Activated B cell treated with CpG ODN at 0.5 μM for 24 hours (primary cell): Measurements from ENCODE around the gene LCN1. TPM values are rescaled to one million over a fixed set of nuclear protein-coding genes. Genes with fewer than 3 reads are reported as not detected.

Experiments used
- ATAC-seq: fragments of 200-7000 bp; cut with Tn5 transposase; one replicate; pipeline ENCODE4 v1.10.0; 2021; ENCODE audit warnings: low read depth, mild to moderate bottlenecking, moderate library complexity
- CTCF ChIA-PET: fragments of 350-600 bp; sonication (Branson Sonifier 250); formaldehyde crosslinking; loops from one replicate; lab custom pipeline; 2021; ENCODE audit warnings: antibody characterized with exemption; lab: Charles Lee
- POLR2A ChIA-PET: fragments of 350-600 bp; sonication (Branson Sonifier 250); formaldehyde crosslinking; loops from one replicate; lab custom pipeline; 2021; ENCODE audit warnings: antibody characterized with exemption; lab: Charles Lee
- DNase-seq: peaks from one replicate; pipeline ENCODE4 v3.0.0; 2022
- H3K27ac Mint-ChIP-seq: one replicate; pipeline ENCODE4 v1.8.0; 2020; ENCODE audit warnings: mixed read lengths
- H3K27me3 Mint-ChIP-seq: one replicate; pipeline ENCODE4 v1.8.0; 2021; ENCODE audit warnings: mixed read lengths
- H3K36me3 Mint-ChIP-seq: one replicate; pipeline ENCODE4 v1.8.0; 2021; ENCODE audit warnings: low read depth, mixed read lengths
- H3K4me1 Mint-ChIP-seq: one replicate; pipeline ENCODE4 v1.8.0; 2021; ENCODE audit warnings: mixed read lengths
- H3K4me3 Mint-ChIP-seq: one replicate; pipeline ENCODE4 v1.8.0; 2020; ENCODE audit warnings: mild to moderate bottlenecking, mixed read lengths
- H3K9me3 Mint-ChIP-seq: one replicate; pipeline ENCODE4 v1.8.0; 2020; ENCODE audit warnings: mixed read lengths
- intact Hi-C: fragments of 100-400 bp; cut with micrococcal nuclease; formaldehyde crosslinking; loops from one replicate; pipeline ENCODE4 v1.15.1; 2024
- total RNA-seq: library from RNA; stranded (reverse); gene quantifications from 2 replicates; pipeline ENCODE4 v1.2.3, GENCODE V29; 2022
- TF ChIP-seq, protein P1 (sequence below): fragments of 200-600 bp; IDR thresholded peaks from one replicate; pipeline ENCODE4 v1.8.0; 2022; ENCODE audit warnings: antibody characterized with exemption, mild to moderate bottlenecking

Gene LCN1
- total RNA-seq, 1 donor from 2014 or later: not detected

DNA sequence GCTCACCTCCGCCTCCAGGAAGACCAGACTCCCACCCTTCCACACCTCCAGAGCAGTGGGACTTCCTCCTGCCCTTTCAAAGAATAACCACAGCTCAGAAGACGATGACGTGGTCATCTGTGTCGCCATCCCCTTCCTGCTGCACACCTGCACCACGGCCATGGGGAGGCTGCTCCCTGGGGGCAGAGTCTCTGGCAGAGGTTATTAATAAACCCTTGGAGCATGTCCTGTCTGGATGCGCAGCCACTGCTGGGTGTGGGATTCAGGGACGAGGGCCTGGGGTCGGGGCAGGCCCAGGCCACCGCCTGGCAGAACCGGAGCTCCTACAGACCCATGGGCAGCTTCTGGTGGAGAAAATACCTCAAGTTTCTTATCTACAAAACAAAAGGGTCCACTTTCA is 45.3 kb downstream of the LCN1 start:
- intact Hi-C loops: no loop called here
- TF ChIP-seq, protein P1, sequence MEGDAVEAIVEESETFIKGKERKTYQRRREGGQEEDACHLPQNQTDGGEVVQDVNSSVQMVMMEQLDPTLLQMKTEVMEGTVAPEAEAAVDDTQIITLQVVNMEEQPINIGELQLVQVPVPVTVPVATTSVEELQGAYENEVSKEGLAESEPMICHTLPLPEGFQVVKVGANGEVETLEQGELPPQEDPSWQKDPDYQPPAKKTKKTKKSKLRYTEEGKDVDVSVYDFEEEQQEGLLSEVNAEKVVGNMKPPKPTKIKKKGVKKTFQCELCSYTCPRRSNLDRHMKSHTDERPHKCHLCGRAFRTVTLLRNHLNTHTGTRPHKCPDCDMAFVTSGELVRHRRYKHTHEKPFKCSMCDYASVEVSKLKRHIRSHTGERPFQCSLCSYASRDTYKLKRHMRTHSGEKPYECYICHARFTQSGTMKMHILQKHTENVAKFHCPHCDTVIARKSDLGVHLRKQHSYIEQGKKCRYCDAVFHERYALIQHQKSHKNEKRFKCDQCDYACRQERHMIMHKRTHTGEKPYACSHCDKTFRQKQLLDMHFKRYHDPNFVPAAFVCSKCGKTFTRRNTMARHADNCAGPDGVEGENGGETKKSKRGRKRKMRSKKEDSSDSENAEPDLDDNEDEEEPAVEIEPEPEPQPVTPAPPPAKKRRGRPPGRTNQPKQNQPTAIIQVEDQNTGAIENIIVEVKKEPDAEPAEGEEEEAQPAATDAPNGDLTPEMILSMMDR: no peak
- ChIA-PET POLR2A (no interaction called here), CTCF (no interaction called here)
- no peaks in the 10 kb centered on the region for H3K36me3 Mint-ChIP-seq
- H3K4me3 Mint-ChIP-seq: no peak overlapping the region
- no peak overlapping the region for H3K27ac Mint-ChIP-seq
- H3K9me3 Mint-ChIP-seq: peaks cover 6% of the 10 kb centered on the region
- no peak for ATAC-seq
- H3K27me3 Mint-ChIP-seq: peaks cover 15% of the 10 kb centered on the region
- no peak for DNase-seq
- H3K4me1 Mint-ChIP-seq: no peaks in the 10 kb centered on the region

DNA sequence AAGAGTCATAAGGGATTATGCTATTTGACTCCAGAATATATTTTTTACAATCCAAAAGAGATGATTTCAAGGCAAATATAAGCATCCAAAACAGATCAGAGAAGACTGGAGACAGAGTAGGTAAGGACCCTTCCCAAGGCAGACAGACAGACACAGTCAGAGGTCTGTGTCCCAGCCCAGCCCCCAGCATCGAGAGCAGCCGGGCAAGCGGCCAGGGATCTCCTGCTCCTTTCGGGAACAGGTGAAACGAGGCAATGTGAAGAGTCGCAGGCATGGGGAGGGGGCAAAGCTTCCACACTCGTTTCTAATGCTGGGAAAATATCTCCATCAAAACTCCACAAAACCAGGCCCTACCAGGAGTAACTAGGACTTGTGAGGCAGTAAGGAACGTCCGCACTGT is 46.1 kb downstream of the LCN1 start:
- ATAC-seq (no peak), DNase-seq (no peak)
- Mint-ChIP-seq H3K36me3 (no peaks in the 10 kb centered on the region), H3K9me3 (peaks cover 6% of the 10 kb centered on the region), H3K27me3 (peaks cover 15% of the 10 kb centered on the region), H3K4me3 (no peak overlapping the region), H3K27ac (no peak overlapping the region), H3K4me1 (no peaks in the 10 kb centered on the region)
- intact Hi-C loops: no loop called here
- ChIA-PET POLR2A (no interaction called here), CTCF (no interaction called here)
- TF ChIP-seq, protein P1: no peak

DNA sequence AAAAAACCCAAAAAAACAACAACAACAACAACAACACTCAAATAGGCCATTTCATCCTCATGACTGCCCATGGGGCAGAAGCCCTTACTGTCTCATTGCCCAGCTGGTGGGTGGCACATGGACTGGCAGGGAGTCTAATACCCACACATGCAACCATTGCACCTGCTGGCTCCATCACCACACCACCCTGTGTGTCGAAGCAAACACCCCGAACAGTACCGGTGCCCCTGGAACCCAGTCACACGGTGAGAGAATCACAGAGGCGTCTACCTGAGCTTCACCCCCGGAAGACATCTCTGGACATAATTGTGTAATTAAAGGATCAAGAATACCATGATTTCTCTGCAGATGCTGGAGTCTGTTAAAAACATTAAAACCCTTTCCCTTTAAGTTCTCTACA is 46.8 kb downstream of the LCN1 start:
- Mint-ChIP-seq H3K9me3 (peaks cover 6% of the 10 kb centered on the region), H3K27me3 (peaks cover 15% of the 10 kb centered on the region), H3K4me3 (no peak overlapping the region), H3K36me3 (no peaks in the 10 kb centered on the region), H3K4me1 (no peaks in the 10 kb centered on the region), H3K27ac (no peak overlapping the region)
- ChIA-PET POLR2A (no interaction called here), CTCF (no interaction called here)
- no peak for ATAC-seq
- TF ChIP-seq, protein P1: no peak
- DNase-seq: no peak
- intact Hi-C loops: no loop called here

DNA sequence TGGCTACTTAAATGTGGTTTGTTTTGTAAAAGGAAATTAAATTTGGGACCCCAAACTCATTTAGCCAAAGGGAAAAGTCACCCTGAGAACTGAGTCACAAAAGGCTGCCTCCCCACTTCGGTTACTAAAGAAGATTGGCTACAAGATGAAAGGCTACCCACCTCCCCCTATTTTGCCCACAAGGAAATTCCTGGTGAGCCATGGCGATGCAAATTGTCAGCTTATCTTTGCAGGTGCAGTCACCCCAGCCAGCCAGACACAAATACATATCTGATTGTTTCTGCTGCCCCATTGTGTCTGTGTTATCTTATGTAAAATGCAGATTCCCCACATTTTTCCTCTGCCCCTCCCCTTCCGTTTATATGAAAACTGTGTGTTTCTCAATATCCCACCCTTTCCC is 49.2 kb downstream of the LCN1 start:
- Mint-ChIP-seq H3K4me1 (no peaks in the 10 kb centered on the region), H3K27ac (no peak overlapping the region), H3K36me3 (no peaks in the 10 kb centered on the region), H3K27me3 (peaks cover 8% of the 10 kb centered on the region), H3K9me3 (peaks cover 6% of the 10 kb centered on the region), H3K4me3 (no peak overlapping the region)
- DNase-seq: no peak
- POLR2A ChIA-PET: no interaction called here
- intact Hi-C loops: no loop called here
- CTCF ChIA-PET: no interaction called here
- TF ChIP-seq, protein P1: no peak
- ATAC-seq: no peak

DNA sequence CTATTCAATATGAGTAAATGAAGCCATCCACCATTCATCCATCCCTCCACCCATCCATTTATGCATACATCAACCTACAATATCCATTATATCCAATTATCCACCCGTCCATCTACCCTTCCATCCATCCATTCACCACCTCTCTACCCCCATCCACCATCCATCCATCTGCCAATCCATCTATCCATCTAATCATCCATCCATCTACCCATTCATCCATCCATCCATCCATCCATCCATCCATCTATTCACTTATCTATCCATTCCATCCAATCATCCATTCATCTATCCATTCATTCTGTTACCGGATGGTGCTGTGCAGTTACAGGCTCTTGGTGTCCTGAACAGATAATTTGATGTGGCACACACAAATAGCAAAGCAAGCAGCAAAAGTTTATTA is 51.0 kb downstream of the LCN1 start:
- CTCF ChIA-PET: no interaction called here

More for the DNA sequence above, 51.0 kb downstream of the LCN1 start:
- POLR2A ChIA-PET: no interaction called here
- H3K27me3 Mint-ChIP-seq: peaks cover 3% of the 10 kb centered on the region
- H3K4me1 Mint-ChIP-seq: no peaks in the 10 kb centered on the region
- no peak overlapping the region for H3K27ac Mint-ChIP-seq
- H3K9me3 Mint-ChIP-seq: peaks cover 6% of the 10 kb centered on the region
- H3K4me3 Mint-ChIP-seq: no peak overlapping the region
- no peaks in the 10 kb centered on the region for H3K36me3 Mint-ChIP-seq
- intact Hi-C loops: no loop called here
- TF ChIP-seq, protein P1: no peak
- no peak for ATAC-seq
- DNase-seq: no peak
